Activated CD4-positive, alpha-beta T cell treated with anti-CD3 and anti-CD28 coated beads, Interleukin-2, amount 10 ng/mL, durations not matched to agents 24 days and 14 days (primary cell): ENCODE data around the gene STOX1. TPM values are rescaled to one million over a fixed set of nuclear protein-coding genes. Genes with fewer than 3 reads are reported as not detected.
"Not testable (repeated sequence)": the region's sequence is repeated elsewhere in the genome, so short reads cannot be mapped to it uniquely, and the experiment has no call there.

Source experiments
- DNase-seq: peaks from one replicate; pipeline ENCODE4 v3.0.0; 2022
- H3K27ac Mint-ChIP-seq: one replicate; pipeline ENCODE4 v1.8.0; 2022; ENCODE audit warnings: mild to moderate bottlenecking, mixed read lengths
- H3K27me3 Mint-ChIP-seq: one replicate; pipeline ENCODE4 v1.8.0; 2022; ENCODE audit warnings: mixed read lengths
- H3K36me3 Mint-ChIP-seq: one replicate; pipeline ENCODE4 v1.8.0; 2022; ENCODE audit warnings: low read depth, mild to moderate bottlenecking, mixed read lengths
- H3K4me1 Mint-ChIP-seq: one replicate; pipeline ENCODE4 v1.8.0; 2021; ENCODE audit warnings: mixed read lengths
- H3K4me3 Mint-ChIP-seq: one replicate; pipeline ENCODE4 v1.8.0; 2022; ENCODE audit warnings: mild to moderate bottlenecking, moderate library complexity, mixed read lengths
- H3K9me3 Mint-ChIP-seq: one replicate; pipeline ENCODE4 v1.8.0; 2021; ENCODE audit warnings: mixed read lengths
- intact Hi-C: fragments of 100-400 bp; cut with micrococcal nuclease; formaldehyde crosslinking; loops from one replicate; pipeline ENCODE4 v1.15.1; 2023
- total RNA-seq: library from RNA; stranded (reverse); gene quantifications from 2 replicates; pipeline ENCODE4 v1.2.3, GENCODE V29; 2022

The STOX1 gene
- total RNA-seq, 1 donor from 2014 or later, result 0.82 TPM

GRCh38 chr10:68934994-68935393, 107.7 kb downstream of the STOX1 start:
- Mint-ChIP-seq H3K27me3 (no peaks in the 10 kb centered on the region), H3K4me1 (peaks cover 9% of the 10 kb centered on the region), H3K27ac (no peak overlapping the region), H3K9me3 (no peaks in the 10 kb centered on the region), H3K4me3 (no peak overlapping the region), H3K36me3 (peaks cover 55% of the 10 kb centered on the region)
- no peak for DNase-seq
- intact Hi-C loops, result no loop called here

- no peaks in the 10 kb centered on the region for H3K27me3 Mint-ChIP-seq
- peaks cover 6% of the 10 kb centered on the region for H3K4me1 Mint-ChIP-seq
- H3K27ac Mint-ChIP-seq, result no peak overlapping the region
- DNase-seq, result no peak
- no peak overlapping the region for H3K4me3 Mint-ChIP-seq
- no peaks in the 10 kb centered on the region for H3K9me3 Mint-ChIP-seq
- intact Hi-C loops, result no loop called here
- peaks cover 41% of the 10 kb centered on the region for H3K36me3 Mint-ChIP-seq
Observed at GRCh38 chr10:68938117-68938516, 110.8 kb downstream of the STOX1 start.

DNA sequence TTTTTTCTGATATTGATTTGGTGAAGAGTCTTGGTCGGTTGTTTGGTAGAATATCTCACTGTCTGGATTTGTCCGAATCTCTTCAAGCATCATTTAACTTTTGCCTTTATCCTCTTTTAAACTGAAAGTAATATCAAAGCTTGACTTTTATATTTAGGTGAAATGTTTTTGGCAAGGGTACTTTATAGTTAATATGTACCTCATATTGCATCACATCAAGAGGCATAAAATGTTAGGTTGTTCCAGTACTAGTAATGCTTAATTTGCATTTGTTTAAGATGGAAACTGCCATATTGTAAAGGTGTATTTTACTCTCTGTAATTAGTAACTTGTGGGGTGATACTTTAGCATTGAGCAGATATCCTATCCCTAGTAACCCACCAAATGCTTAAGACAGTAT, 111.6 kb downstream of the STOX1 start:
- H3K4me1 Mint-ChIP-seq, result peaks cover 6% of the 10 kb centered on the region
- no peak for DNase-seq
- H3K27ac Mint-ChIP-seq, result no peak overlapping the region
- H3K4me3 Mint-ChIP-seq, result no peak overlapping the region
- intact Hi-C loops, result no loop called here
- no peaks in the 10 kb centered on the region for H3K9me3 Mint-ChIP-seq
- no peaks in the 10 kb centered on the region for H3K27me3 Mint-ChIP-seq
- peaks cover 41% of the 10 kb centered on the region for H3K36me3 Mint-ChIP-seq

GRCh38 chr10:68940917-68941316, 113.6 kb downstream of the STOX1 start:
- H3K9me3 Mint-ChIP-seq, H3K27me3 Mint-ChIP-seq, DNase-seq, H3K4me1 Mint-ChIP-seq, intact Hi-C loops, H3K27ac Mint-ChIP-seq, H3K4me3 Mint-ChIP-seq: not testable (repeated sequence)
- peaks cover 37% of the 10 kb centered on the region for H3K36me3 Mint-ChIP-seq

Other genes with a start within 250 kb of the STOX1 start
- gene CCAR1, start 106.3 kb upstream of the STOX1 start, total RNA-seq, result 95.2 and 112 TPM in 2 replicates
- gene DDX50, start 73.8 kb downstream of the STOX1 start, total RNA-seq, result 60.2 and 63.0 TPM in 2 replicates
- gene DDX21, start 128.6 kb downstream of the STOX1 start, total RNA-seq, result 284 and 286 TPM in 2 replicates
- 15.0 TPM in 2 replicates for gene KIFBP, start 161.3 kb downstream of the STOX1 start, total RNA-seq